GM21786 (cell line): ENCODE data around the gene CYRIA.
A peak's percentile ranks its signal among the peaks of the same experiment; 100 is the strongest.

ENCODE experiments used
- ATAC-seq: cut with Tn5 transposase; IDR thresholded peaks from one replicate; pipeline ENCODE4 v1.9.1; 2021; ENCODE audit not compliant: unreplicated experiment

Gene CYRIA

GRCh38 chr2:16632598-16632997, 33.0 kb downstream of the CYRIA start:
- ATAC-seq = no peak

GRCh38 chr2:16630463-16630862, 35.2 kb downstream of the CYRIA start:
- no peak for ATAC-seq

DNA sequence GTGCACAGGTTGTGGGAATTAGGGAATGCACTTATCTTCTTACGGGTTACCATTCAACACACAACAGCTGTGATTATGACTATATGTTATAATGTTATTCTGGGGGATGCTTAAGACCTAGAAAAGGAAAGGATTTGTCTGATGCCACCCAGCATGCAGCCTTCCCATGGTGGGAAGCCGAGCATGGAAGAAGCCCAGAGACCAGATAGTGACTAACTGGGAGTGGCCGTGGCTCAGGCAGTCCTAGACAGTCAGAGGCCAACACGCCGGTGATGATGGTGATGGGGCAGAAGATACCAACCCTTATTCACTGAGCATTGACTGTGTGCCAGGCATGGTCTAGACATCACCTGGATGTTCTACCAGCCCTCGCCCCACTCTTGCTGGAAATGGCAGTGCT, 35.9 kb downstream of the CYRIA start:
- ATAC-seq = no peak

DNA sequence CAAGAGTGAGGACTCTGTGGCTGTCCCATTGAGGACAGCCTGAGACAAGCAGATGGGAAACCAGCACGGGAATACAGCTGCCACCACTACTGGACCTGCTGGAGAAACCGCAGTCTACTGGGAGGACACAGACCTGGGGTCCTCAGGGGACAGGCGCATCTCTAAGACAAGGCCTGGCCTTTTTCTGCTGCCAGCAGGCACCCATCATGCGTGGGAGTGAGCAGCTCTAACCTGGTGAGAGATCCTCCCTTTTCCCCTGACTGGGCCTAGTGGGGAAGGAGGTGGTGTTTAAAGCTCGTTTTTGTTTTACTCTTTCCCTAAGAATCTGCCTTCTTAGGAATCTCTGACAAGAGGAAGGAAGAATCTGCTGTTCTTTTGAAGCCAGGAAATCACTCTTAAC, 36.6 kb downstream of the CYRIA start:
- no peak for ATAC-seq

- no peak for ATAC-seq
These were observed 37.3 kb downstream of the CYRIA start for GRCh38 chr2:16628314-16628713.

- ATAC-seq = no peak
These were observed 38.5 kb downstream of the CYRIA start for GRCh38 chr2:16626997-16627605.

GRCh38 chr2:16626497-16626896, 39.1 kb downstream of the CYRIA start:
- ATAC-seq = no peak

- peak; percentile 75 for ATAC-seq
These were observed 39.9 kb downstream of the CYRIA start for GRCh38 chr2:16625759-16626158.

DNA sequence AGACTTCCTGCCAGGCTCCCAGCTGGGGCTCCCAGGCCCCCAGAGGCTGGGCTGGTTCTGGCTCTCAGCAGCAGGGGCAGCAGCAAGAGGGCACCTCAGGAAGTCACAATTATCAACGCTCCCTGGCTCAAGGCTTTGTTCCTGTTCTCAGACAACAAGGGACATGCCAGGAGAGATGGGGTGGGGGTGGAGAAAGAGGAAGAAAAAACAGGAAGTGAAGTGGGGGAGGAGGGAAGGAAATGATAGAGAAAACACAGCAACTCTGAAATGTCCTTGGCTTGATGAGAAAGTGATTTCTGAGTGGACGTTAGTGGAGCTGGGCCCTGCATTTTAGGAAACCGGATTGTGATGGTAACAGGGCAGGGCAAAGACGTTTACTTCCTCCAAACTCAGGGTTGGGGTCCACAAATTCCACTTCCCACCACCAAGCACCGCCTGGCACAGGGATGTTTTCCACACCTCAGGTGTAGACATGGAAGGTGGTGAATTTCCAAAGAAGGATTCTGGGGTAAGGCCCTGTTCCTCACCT, 40.4 kb downstream of the CYRIA start:
- no peak for ATAC-seq

GRCh38 chr2:16624436-16624780, 41.2 kb downstream of the CYRIA start:
- no peak for ATAC-seq

- no peak for ATAC-seq
These were observed 41.8 kb downstream of the CYRIA start for GRCh38 chr2:16623564-16624435.

- ATAC-seq = no peak
These were observed 42.6 kb downstream of the CYRIA start for GRCh38 chr2:16623031-16623430.

DNA sequence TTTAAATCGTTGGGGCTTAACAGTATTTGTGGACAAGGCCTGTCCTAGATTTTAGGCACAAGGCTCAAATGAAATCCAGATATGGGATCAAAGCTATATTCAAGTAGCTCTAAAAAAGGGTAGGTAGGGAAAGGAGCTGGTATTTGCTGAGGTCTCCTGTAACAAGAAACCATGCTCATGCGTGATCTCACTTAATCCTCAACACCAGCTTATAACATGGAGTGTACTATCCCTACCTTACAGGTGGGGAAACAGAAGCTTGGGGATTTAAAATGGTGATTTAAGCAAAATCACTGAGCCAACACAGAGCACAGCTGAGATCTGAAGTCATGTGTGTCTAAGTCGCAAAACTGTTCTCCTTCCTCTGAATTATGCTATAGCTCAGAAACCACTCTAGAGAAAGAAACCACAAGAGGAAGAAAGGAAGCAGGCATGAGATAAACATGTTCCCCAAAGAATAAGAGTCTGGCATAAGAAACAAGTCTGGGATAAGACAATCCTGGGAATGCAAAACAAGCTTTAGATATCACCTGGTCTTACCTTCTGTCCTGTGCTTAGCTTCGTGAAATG, 43.1 kb downstream of the CYRIA start:
- no peak for ATAC-seq

DNA sequence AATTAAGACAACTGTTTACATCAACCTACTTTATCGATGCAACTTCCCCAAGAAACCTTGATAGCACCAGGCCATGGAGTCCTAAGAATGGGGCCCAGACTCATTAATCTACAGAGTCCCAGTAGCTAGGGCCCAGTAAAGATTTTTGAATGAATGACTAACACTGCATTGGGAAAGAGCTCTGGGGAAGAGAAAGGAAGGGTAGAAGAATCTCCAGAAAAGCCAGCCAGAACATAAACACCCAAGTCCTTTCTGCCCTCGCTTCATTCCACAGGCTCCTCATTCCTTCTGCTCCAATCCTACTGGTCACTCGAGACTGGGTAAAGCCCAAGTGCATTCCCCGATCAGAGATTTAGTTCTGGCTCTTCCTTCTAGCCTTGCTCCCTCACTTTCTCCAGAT, 44.3 kb downstream of the CYRIA start:
- ATAC-seq = no peak

DNA sequence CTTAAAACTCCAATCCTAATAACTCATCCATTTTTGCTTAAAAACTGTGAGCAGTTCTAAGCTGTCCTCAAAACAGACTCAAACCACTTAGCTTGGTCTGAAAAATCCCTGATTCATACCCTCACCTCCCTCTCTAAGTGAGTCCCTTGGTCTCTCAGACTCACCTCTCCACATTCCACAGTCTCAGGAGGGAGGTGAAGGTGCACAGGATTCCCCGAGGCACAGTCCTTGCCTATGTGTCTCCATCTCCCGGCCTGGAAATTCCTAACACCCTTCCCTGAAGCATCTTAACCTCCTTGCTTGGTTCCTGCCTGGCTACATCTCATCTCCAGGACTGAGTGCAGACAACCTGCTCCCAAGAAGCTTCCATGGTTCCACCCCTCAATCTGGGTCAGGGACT, 45.0 kb downstream of the CYRIA start:
- ATAC-seq = no peak

- no peak for ATAC-seq
These were observed 45.9 kb downstream of the CYRIA start for GRCh38 chr2:16619576-16620245.

DNA sequence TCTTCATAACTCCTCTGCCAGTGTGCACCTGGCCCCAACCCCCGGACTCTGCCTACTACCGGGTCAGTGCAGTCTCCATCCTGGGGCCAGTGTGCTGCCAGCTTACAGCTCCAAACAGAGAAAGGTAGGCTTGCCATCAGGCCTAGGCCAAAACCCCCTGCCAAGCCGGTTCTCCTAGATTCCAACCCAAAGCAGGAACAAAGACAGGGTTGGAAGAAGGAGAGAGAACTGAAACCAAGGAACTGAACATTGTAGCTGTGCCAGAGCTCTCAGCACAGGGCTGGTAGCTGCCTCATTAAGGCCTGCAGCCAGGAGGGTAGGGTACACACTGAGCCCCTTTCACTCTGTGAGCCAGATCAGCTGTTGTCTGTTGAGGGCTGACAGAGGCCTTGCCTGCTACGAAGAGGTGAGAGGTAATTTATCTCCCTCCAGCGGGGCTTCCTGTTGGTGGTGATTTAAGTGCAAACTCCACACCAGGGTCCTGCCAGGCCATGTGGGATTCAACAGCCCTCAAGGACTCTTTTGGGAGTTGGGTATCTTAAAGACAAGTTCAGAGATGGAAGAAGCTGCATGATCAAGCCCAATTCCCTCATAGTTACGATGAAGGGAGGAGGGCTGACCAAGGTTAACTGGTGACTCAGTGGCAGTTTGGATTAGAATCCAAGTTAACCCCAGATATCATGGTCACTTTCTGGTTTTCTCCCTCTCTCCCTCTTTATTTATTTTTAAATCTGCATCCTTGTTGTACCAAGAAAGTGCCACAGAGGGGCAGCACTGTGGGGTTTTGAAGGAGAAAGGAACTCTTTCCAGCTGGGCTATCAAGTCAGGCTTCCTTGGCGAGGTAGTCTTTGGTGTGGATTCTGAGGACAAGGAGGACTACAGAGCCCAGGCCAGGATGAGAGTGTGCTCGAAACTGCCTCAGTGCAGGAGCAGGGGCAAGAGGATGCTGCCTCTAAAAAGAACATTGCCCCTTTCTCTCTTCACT, 48.1 kb downstream of the CYRIA start:
- no peak for ATAC-seq
